GM12873 (cell line): ENCODE results near the gene TWF2.

Experiments used
- TF ChIP-seq, protein P1 (sequence below): IDR thresholded peaks from 2 replicates; pipeline ENCODE4 v1.5.1; 2012; ENCODE audit warnings: low read depth, mild to moderate bottlenecking, moderate library complexity, low read length, control low read depth; ENCODE audit not compliant: insufficient read depth; ENCODE audit errors: missing control alignments

Gene TWF2

DNA sequence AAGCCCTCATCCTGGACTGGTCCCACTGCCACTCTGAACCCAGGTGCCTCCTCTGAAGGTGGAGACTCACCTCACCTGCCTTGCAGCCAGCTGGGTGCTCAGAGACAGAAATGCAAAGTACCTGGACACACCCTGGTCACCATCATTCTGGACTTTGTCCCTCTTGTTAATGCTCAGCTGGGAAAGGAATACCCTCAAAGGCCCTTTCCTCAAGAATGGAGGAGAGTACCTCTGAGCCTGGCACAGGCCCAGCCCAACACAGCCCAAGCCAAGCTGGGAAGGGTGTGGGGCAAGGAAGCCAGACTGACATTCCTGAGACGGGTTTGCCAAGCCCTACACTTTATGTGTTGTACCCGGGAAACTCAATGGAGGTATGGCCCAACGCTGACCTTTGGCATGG lies 42.0 kb downstream of the TWF2 start:
- TF ChIP-seq, protein P1, sequence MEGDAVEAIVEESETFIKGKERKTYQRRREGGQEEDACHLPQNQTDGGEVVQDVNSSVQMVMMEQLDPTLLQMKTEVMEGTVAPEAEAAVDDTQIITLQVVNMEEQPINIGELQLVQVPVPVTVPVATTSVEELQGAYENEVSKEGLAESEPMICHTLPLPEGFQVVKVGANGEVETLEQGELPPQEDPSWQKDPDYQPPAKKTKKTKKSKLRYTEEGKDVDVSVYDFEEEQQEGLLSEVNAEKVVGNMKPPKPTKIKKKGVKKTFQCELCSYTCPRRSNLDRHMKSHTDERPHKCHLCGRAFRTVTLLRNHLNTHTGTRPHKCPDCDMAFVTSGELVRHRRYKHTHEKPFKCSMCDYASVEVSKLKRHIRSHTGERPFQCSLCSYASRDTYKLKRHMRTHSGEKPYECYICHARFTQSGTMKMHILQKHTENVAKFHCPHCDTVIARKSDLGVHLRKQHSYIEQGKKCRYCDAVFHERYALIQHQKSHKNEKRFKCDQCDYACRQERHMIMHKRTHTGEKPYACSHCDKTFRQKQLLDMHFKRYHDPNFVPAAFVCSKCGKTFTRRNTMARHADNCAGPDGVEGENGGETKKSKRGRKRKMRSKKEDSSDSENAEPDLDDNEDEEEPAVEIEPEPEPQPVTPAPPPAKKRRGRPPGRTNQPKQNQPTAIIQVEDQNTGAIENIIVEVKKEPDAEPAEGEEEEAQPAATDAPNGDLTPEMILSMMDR: no peak

DNA sequence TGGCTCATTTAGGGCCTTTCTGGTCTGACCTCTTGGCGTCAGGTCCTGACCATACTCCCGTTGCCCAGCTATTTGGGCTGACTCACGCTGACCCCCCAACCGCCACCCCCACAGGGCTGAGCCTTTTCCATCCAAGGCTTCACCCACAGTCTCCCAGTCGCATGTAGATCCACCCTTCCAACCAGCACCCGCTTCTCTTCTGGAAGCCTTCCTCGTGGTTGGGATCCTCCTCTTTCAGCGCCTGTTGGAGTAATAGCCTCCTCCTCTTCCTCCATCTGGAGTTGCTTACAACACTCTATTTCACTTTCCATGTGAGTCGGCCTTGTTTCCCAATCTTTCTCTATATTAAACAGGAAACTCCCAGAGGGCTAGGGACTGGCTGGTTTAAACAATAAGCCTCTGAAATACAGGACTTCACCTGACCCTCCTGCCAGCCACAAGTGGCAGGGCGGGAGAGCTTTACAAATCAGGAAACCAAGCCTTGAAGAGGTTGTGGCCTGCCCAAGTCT lies 43.1 kb downstream of the TWF2 start:
- TF ChIP-seq, protein P1: no peak

GRCh38 chr3:52195291-52195597 lies 43.7 kb downstream of the TWF2 start:
- TF ChIP-seq, protein P1: no peak

DNA sequence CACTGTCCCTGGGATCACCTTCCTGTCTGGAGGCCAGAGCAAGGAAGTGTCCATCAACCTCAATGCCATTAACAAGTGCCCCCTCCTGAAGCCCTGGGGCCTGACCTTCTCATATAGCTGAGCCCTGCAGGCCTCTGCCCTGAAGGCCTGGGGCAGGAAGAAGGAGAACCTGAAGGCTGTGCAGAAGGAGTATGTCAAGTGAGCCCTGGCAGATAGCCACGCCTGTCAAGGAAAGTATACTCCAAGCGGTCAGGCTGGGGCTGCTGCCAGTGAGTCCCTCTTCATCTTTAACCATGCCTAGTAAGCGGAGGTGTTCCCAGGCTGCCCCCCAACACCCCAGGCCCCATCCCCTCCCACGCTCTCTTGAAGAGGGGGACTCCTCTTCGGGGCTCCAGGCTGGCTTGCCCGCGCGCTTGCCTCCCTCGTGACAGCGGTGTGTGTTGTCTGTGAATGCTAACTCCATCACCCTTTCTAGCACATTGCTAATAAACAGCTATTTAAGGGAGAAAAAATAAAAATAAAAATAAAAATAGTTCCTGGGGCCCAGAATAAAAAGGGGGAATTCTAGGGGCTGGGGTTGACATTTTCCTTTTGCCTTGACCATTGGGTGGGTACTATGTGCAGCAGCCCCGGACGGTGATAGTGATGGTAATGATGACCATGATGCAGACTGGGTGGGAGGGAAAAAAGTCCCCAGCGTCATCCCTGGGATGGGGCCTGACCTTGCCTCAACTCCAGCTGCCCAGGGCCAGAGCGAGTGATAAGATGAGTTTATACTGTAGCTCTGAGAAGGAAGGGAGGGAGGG lies 44.3 kb downstream of the TWF2 start:
- TF ChIP-seq, protein P1: no peak

DNA sequence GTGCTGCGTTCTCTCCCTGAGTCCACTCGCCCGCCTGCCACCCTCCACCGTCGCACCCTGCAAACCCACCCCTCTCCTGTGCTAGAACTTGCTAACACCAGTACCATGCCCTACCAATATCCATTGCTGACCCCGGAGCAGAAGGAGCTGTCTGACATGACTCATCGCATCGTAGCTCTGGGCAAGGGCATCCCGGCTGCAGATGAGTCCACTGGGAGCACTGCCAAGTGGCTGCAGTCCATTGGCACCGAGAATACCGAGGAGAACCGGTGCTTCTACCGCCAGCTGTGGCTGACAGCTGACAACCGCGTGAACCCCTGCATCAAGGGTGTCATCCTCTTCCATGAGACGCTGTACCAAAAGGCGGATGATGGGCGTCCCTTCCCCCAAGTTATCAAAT lies 45.9 kb downstream of the TWF2 start:
- TF ChIP-seq, protein P1: no peak

- TF ChIP-seq, protein P1: no peak
Observed at GRCh38 chr3:52191663-52192062, 47.3 kb downstream of the TWF2 start.

GRCh38 chr3:52190294-52191074 lies 48.5 kb downstream of the TWF2 start:
- TF ChIP-seq, protein P1: no peak
